GM12873 (cell line): Measurements from ENCODE around the gene ACTR8.
A peak's percentile ranks its signal among the peaks of the same experiment; 100 is the strongest.

Experiments
- TF ChIP-seq, protein P1 (sequence below): IDR thresholded peaks from 2 replicates; pipeline ENCODE4 v1.5.1; 2012; ENCODE audit warnings: low read depth, mild to moderate bottlenecking, moderate library complexity, low read length, control low read depth; ENCODE audit not compliant: insufficient read depth; ENCODE audit errors: missing control alignments

ACTR8 gene

DNA sequence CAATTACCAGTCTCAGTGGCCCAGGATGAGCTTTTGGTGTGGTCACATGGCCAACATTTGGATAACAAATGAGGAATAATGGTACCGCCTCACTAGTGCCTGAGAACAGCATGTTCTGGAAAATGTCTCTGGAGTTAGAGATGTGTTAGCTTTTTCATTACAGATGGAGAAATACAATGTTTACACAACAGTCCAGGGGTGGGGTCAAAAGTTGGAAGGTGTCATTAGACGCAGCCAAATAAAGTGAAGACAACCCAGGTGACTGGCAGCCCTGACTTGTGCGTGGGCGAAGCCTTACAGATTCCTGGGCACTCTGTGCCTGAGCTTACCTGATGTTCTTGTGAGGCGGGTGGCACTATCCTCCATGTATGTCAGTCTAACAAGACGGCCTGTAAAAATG, 22.8 kb downstream of the ACTR8 start:
- TF ChIP-seq, protein P1, sequence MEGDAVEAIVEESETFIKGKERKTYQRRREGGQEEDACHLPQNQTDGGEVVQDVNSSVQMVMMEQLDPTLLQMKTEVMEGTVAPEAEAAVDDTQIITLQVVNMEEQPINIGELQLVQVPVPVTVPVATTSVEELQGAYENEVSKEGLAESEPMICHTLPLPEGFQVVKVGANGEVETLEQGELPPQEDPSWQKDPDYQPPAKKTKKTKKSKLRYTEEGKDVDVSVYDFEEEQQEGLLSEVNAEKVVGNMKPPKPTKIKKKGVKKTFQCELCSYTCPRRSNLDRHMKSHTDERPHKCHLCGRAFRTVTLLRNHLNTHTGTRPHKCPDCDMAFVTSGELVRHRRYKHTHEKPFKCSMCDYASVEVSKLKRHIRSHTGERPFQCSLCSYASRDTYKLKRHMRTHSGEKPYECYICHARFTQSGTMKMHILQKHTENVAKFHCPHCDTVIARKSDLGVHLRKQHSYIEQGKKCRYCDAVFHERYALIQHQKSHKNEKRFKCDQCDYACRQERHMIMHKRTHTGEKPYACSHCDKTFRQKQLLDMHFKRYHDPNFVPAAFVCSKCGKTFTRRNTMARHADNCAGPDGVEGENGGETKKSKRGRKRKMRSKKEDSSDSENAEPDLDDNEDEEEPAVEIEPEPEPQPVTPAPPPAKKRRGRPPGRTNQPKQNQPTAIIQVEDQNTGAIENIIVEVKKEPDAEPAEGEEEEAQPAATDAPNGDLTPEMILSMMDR, result no peak

DNA sequence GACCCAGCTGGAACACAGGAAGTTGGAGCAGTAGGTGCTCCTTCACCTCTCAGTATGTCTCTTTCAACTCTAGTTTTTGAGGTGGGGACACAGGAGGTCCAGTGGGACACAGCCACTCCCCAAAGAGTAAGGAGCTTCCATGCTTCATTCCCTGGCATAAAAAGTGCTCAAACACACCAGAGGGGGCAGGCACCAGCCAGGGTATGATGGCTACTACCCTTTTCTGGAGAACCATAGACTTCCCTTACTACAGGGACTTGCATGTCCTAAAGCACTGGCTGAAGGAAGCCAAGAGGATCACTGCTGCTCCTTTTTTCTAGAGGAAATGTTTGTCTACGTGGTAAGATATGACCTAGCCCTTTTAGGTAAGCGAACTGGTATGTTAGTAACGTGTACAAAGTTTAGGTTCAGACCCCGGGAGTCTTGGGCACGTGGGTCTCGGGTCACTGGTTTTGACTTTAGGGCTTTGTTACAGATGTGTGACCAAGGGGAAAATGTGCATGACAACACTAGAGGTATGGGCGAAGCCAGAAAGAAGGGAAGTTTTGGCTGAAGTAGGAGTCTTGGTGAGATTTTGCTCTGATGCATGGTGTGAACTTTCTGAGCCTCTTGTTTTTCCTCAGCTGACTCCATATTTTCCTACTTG, 23.7 kb downstream of the ACTR8 start:
- TF ChIP-seq, protein P1, result peak; percentile 5

DNA sequence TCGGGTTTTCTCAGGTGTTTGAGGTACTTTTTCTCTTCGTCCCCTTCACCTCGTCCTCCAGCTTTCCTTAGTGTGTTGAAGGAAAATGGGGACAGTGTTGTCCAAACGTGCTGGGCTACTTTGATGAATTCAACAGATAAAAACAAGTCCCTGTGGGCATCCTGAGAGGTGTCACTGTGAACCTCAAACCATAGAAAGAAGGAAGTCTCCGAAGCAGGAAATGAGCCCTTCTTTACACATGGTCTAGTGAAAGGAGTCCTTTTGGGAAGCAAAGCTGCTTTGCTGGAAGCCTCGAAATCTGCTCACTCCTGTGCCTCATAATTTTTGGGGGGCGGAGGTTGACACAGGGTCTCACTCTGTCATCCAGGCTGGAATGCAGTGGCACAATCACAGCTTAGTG, 25.0 kb downstream of the ACTR8 start:
- TF ChIP-seq, protein P1, result no peak

DNA sequence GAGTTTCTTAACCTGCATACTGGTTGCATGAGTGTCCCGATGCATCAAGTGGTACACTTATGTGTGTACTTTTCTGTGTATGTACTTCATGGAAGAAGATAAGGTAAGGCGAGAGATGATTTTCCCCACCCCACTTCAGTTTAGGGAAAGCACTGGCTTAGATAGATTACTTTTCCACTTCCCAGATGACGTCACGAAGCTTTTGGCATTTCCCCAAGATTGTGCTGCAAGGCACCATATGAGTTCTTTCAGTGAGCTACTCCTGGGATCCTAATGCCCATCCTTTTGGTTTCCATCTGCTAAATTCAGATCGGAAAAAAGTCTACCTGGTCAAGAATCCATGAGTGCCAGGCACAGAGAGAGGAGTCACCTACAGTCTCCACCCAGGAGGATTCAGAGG, 31.1 kb downstream of the ACTR8 start:
- TF ChIP-seq, protein P1, result no peak

DNA sequence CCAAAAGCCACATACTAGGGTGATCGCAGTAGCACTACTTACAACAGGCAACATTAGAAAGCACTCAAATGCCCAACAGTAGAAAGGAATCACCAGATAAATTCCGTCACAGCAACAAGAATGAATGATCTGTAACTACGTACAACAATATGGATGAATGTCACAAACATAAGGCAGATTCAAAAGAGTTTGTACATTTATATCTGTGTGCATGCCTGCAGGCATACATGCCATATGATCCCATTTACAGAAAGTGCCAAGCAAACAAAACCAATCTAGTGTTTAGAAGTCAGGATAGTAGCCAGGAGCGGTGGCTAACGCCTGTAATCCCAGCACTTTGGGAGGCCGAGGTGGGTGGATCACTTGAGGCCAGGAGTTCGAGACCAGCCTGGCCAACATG, 32.0 kb downstream of the ACTR8 start:
- TF ChIP-seq, protein P1, result no peak

DNA sequence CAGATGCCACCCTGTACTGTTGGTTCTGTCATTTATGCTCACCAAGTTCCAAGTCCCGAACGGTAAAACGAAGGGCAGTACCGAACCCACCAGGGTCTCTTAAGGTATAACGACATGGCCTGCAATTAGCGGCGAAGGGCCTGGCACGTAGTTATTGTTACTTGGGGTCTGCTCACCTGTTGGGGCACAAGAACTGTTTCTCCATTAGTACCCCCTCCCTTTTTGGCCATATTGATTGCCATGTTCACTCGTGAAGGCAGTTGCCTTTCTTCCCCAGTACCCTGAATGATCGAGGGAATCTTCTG, 35.1 kb downstream of the ACTR8 start:
- TF ChIP-seq, protein P1, result no peak

DNA sequence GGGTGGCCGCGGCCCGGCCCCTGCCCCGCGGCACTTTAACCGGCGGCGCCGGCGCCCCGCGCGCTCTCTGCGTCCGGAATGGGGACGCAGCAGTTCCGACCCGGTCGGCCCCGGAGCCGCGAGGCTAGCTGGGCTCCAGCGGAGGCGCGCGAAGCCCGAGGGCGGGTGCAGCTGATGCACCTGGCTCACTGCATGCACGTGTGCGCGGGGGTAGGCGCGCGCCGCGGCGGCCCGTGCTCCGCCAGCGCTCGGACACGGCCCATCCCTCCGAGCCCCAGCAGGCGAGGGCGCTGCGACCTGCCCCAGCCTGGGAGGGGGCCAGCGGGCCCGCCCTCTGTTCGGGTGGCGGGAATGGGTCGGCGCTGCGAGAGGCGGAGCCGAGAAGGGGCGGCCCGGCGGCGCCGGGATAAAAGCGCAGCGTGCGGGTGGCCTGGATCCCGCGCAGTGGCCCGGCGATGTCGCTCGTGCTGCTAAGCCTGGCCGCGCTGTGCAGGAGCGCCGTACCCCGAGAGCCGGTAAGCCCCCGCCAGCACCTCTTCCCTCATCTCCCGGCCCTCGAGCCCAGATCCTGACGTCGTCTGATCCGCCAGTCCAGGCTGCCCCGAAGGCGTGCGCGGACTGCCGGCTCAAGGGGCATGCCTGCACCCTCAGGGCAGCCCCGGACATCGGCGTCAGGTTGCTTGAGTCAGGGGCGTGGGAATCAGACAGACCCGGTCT, 35.7 kb downstream of the ACTR8 start, which contains the start of the genes CHDH and IL17RB:
TSS of gene CHDH (minus strand) at position 286 of the 717 bp plus-strand sequence. CDS start 22,411 bp downstream, outside the sequence.
TSS of gene IL17RB (plus strand) at position 435 of the 717 bp plus-strand sequence. CDS start at position 456, 21 bp downstream.
- TF ChIP-seq, protein P1, result no peak
